HepG2 (cell line): ENCODE data around the gene MTHFD1L. TPM values are rescaled to one million over a fixed set of nuclear protein-coding genes. Genes with fewer than 3 reads are reported as not detected.

ENCODE experiments used
- BRF2 ChIP-seq: sonication (generic); formaldehyde crosslinking; IDR thresholded peaks from 2 replicates; pipeline ENCODE4 v1.8.1; 2022; ENCODE audit warnings: mild to moderate bottlenecking, missing genetic modification reagents
- CREB1 ChIP-seq, 2 experiments: fragments of 450-650 bp in 1 of 2; IDR thresholded peaks; 2 replicates each; pipeline ENCODE4 v1.6.1; 2016 to 2017; ENCODE audit warnings: control low read depth in 1 of 2, mild to moderate bottlenecking in 1 of 2, missing compliant biosample characterization in 1 of 2, missing genetic modification characterization in 1 of 2
- ETV5 ChIP-seq: IDR thresholded peaks from 2 replicates; pipeline ENCODE4 v1.6.1; 2018; ENCODE audit warnings: missing biosample characterization, missing genetic modification reagents, inconsistent platforms, borderline replicate concordance
- GPBP1L1 ChIP-seq: sonication (generic); formaldehyde crosslinking; IDR thresholded peaks from 2 replicates; pipeline ENCODE4 v1.5.0; 2020; ENCODE audit warnings: mild to moderate bottlenecking, missing genetic modification reagents
- HDAC6 ChIP-seq: fragments of 200-600 bp; sonication (generic); IDR thresholded peaks from 2 replicates; pipeline ENCODE4 v1.7.0; 2017; ENCODE audit warnings: mild to moderate bottlenecking, antibody characterized with exemption, low read length, low read depth
- MLXIP ChIP-seq: sonication (generic); formaldehyde crosslinking; IDR thresholded peaks from 2 replicates; pipeline ENCODE4 v1.9.0; 2021; ENCODE audit warnings: missing genetic modification reagents, borderline replicate concordance
- NPAS2 ChIP-seq: sonication (generic); formaldehyde crosslinking; IDR thresholded peaks from 2 replicates; pipeline ENCODE4 v1.8.0; 2022; ENCODE audit warnings: mild to moderate bottlenecking, missing genetic modification reagents, borderline replicate concordance
- POLR2G ChIP-seq: fragments of 200-400 bp; formaldehyde crosslinking; IDR thresholded peaks from 2 replicates; pipeline ENCODE4 v1.6.1; 2018; ENCODE audit warnings: mild to moderate bottlenecking, low read depth, low read length, moderate library complexity
- RFX1 ChIP-seq: fragments of 450-650 bp; IDR thresholded peaks from 2 replicates; pipeline ENCODE4 v1.6.1; 2017
- TERF1 ChIP-seq: sonication (generic); formaldehyde crosslinking; IDR thresholded peaks from 2 replicates; pipeline ENCODE4 v1.8.0; 2022; ENCODE audit warnings: mild to moderate bottlenecking, missing genetic modification reagents, moderate library complexity
- ZNF142 ChIP-seq: sonication (generic); formaldehyde crosslinking; IDR thresholded peaks from 2 replicates; pipeline ENCODE4 v1.4.0; 2020; ENCODE audit warnings: missing genetic modification reagents
- ZNF264 ChIP-seq: sonication (generic); formaldehyde crosslinking; IDR thresholded peaks from 2 replicates; pipeline ENCODE4 v1.4.0; 2020; ENCODE audit warnings: missing genetic modification reagents
- ZNF468 ChIP-seq: sonication (generic); formaldehyde crosslinking; IDR thresholded peaks from 2 replicates; pipeline ENCODE4 v1.8.0; 2022; ENCODE audit warnings: mild to moderate bottlenecking, moderate library complexity, missing genetic modification reagents
- ZNF572 ChIP-seq: sonication (generic); formaldehyde crosslinking; IDR thresholded peaks from 2 replicates; pipeline ENCODE4 v1.5.1; 2020; ENCODE audit warnings: mild to moderate bottlenecking, missing genetic modification reagents
- ZNF674 ChIP-seq: sonication (generic); formaldehyde crosslinking; IDR thresholded peaks from 2 replicates; pipeline ENCODE4 v1.5.0; 2020; ENCODE audit warnings: low read depth, mild to moderate bottlenecking, missing genetic modification reagents
- ZNF724P ChIP-seq: sonication (generic); formaldehyde crosslinking; IDR thresholded peaks from 2 replicates; pipeline ENCODE4 v1.8.0; 2022; ENCODE audit warnings: missing genetic modification reagents, borderline replicate concordance
- polyA plus RNA-seq, 8 experiments: library from polyadenylated mRNA; depleted of rRNA in 3 of 8; stranded (reverse) in 7 of 8; unstranded in 1 of 8; fragments of >200 nt; fragmentation: Illumina TruSeq in 4 of 8; extraction: Trizol in 4 of 8; gene quantifications; 2 replicates each; pipeline versions ENCODE4 v1.2.1 to v1.2.3, GENCODE V29; 2011 to 2016; ENCODE audit warnings: low read depth in 4 of 8, missing spikeins in 1 of 8, mixed read lengths in 1 of 8; ENCODE audit not compliant: insufficient read depth in 1 of 8
- total RNA-seq, 5 experiments: library from RNA; depleted of rRNA; stranded (reverse); fragments of >200 nt; fragmentation: Illumina TruSeq; extraction: Trizol; gene quantifications; 2 replicates each; pipeline ENCODE4 v1.2.3, GENCODE V29; 2016; ENCODE audit warnings: low read depth in 1 of 5

Gene MTHFD1L
- total and polyA plus RNA-seq, 2 of the 13 experiments (the other 11 are each of a cell fraction or from before 2014, with no cell fraction given): 24.0 to 39.6 TPM

GRCh38 chr6:150865406-150866146 lies at the start of gene MTHFD1L (continued):
- TF ChIP-seq ZNF142 (CRISPR knock-in tag): no peak
- no peak for TF ChIP-seq GPBP1L1 (CRISPR knock-in tag)
- TF ChIP-seq ZNF264 (CRISPR knock-in tag): no peak
- TF ChIP-seq MLXIP: no peak
- no peak for TF ChIP-seq ZNF674 (CRISPR knock-in tag)
- no peak; the same call in 1 of the 2 replicates for TF ChIP-seq TERF1 (CRISPR knock-in tag)
- no peak for TF ChIP-seq RFX1
- TF ChIP-seq POLR2G: peak; percentile 74
- TF ChIP-seq NPAS2 (CRISPR knock-in tag): no peak
- peak; percentile 78 for TF ChIP-seq CREB1 (IDR thresholded peaks at IDR 0.05)
- peak; percentile 39; the same call in 1 of the 2 replicates for TF ChIP-seq CREB1 (CRISPR knock-in tag; IDR thresholded peaks at IDR 0.05)
- 0 out of 2 replicates have a peak, but pooled peaks have one; percentile 10 for TF ChIP-seq BRF2 (CRISPR knock-in tag)
- no peak for TF ChIP-seq HDAC6
- TF ChIP-seq ZNF724P: no peak
- TF ChIP-seq ZNF572 (CRISPR knock-in tag): no peak
- peak; percentile 24; the same call in 1 of the 2 replicates for TF ChIP-seq ETV5
- TF ChIP-seq ZNF468 (CRISPR knock-in tag): no peak
